ENCODE measurements around the gene RNF31.
A peak's percentile ranks its signal among the peaks of the same experiment; 100 is the strongest.

The RNF31 gene

DNA sequence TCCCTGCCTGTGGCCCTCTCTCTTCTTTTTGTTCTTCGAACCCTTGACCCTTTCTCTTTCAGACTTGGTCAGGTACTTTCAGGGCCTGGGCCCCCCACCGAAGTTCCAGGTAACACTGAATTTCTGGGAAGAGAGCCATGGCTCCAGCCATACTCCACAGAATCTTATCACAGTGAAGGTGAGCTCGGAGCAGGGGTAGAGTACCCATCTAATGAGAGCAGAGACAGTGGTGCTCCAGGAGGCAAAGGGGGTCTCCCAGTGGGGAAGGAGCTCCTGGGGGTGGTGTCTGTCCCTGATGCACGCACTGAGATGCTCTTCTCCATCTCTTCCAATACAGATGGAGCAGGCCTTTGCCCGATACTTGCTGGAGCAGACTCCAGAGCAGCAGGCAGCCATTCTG, 18.5 kb downstream of the RNF31 start:
- H3K4me3 ChIP-seq (ENCODE audit: insufficient read length, low read depth) = no peak overlapping the region
- no peak for TF ChIP-seq YY1 (IDR thresholded peaks at IDR 0.05; ENCODE audit: insufficient read depth, insufficient read length)
- TF ChIP-seq ZNF274 (IDR thresholded peaks at IDR 0.05; ENCODE audit: low read depth, low read length) = no peak
- TF ChIP-seq SUZ12 (IDR thresholded peaks at IDR 0.05; ENCODE audit: extremely low read depth, insufficient read depth, insufficient read length) = no peak
- H3K9me3 ChIP-seq (ENCODE audit: insufficient read depth, low read length) = no peaks in the 10 kb centered on the region
- DNase-seq (ENCODE audit: low read depth, low spot score) = no peak
- H3K9ac ChIP-seq (ENCODE audit: insufficient read length, low read depth) = no peak overlapping the region
- no peaks in the 10 kb centered on the region for H3K27me3 ChIP-seq (ENCODE audit: insufficient read depth, insufficient read length)
- no peaks in the 10 kb centered on the region for H3K4me1 ChIP-seq (ENCODE audit: insufficient read depth, insufficient read length)
- peaks cover 63% of the 10 kb centered on the region for H3K36me3 ChIP-seq (ENCODE audit: insufficient read depth, insufficient read length, low read length)

DNA sequence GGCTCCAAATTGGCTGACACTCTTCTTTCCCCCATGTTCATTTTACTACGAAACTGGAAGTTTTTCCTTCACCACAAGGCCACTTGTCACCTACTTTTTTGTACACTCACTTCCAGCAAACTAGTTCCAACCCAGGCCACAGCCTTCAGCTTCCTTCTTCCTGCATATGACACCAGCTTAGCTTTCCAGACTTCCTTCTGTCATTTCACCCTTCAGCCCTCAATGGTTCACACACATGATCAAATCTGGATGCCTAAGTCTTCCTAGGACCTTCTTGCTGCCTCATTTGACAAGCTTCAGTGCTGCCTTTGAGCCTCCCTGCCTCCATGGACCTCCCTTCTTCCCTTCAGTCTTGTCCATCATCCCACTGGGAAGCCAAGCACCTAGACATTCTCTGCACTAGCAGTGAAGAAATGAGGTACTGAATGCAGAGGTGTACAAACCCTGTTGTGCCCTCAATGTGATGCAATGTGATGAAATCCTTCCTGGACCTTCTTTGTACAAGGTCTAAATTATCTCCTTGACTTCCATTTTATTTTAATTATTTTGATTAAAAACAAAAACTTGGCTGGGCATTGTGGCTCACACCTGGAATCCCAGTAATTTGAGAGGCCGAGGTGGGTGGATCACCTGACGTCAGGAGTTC, 20.3 kb downstream of the RNF31 start:
- H3K4me3 ChIP-seq (ENCODE audit: insufficient read length, low read depth) = no peak overlapping the region
- H3K4me1 ChIP-seq (ENCODE audit: insufficient read depth, insufficient read length) = no peaks in the 10 kb centered on the region
- no peak overlapping the region for H3K9ac ChIP-seq (ENCODE audit: insufficient read length, low read depth)
- H3K27me3 ChIP-seq (ENCODE audit: insufficient read depth, insufficient read length) = no peaks in the 10 kb centered on the region
- H3K9me3 ChIP-seq (ENCODE audit: insufficient read depth, low read length) = no peaks in the 10 kb centered on the region
- no peak for TF ChIP-seq YY1 (IDR thresholded peaks at IDR 0.05; ENCODE audit: insufficient read depth, insufficient read length)
- TF ChIP-seq SUZ12 (IDR thresholded peaks at IDR 0.05; ENCODE audit: extremely low read depth, insufficient read depth, insufficient read length) = no peak
- TF ChIP-seq ZNF274 (IDR thresholded peaks at IDR 0.05; ENCODE audit: low read depth, low read length) = no peak
- peaks cover 52% of the 10 kb centered on the region for H3K36me3 ChIP-seq (ENCODE audit: insufficient read depth, insufficient read length, low read length)
- no peak for DNase-seq (ENCODE audit: low read depth, low spot score)

DNA sequence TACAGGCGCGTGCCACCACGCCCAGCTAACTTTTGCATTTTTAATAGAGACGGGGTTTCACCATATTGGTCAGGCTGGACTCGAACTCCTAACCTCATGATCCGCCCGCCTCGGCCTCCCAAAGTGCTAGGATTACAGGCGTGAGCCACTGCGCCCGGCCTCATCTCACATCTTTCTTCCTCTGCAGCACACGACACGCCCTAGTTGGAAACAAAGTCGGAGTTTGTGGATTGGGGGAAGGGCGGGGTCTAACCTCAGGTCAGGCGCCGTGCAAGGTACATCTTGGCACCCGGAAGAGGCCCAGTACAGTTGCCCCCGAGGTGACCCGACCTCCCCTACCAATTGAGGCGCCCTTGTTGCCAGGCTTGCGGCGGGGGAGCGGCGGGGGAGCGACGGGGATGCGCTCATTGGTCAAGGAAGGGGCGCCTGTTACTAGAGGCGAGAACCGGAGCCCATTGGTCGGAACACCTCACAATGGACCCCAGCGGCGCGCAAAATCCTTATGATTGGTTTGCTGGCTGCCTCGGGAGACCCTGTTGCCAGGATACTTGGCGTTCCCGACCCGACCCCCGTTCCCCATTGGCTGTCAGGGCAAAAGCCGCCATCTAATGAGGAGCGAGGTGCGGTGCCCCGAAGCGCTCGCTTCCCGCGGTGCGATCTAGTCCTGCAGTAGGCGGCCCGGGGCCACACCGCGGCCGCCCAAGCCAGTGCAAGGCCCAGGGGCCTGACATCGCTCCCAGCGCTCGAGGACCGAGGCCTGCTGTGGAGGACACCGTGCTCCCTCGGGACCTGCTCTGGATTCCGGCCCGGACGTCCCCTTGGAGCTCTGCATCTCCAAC, 24.3 kb downstream of the RNF31 start, which contains the start of gene REC8:
REC8 (plus strand) TSS at position 659 of the 839 bp plus-strand sequence. CDS start 473 bp downstream, outside the sequence.
- peak; percentile 83 for DNase-seq (ENCODE audit: low read depth, low spot score)

DNA sequence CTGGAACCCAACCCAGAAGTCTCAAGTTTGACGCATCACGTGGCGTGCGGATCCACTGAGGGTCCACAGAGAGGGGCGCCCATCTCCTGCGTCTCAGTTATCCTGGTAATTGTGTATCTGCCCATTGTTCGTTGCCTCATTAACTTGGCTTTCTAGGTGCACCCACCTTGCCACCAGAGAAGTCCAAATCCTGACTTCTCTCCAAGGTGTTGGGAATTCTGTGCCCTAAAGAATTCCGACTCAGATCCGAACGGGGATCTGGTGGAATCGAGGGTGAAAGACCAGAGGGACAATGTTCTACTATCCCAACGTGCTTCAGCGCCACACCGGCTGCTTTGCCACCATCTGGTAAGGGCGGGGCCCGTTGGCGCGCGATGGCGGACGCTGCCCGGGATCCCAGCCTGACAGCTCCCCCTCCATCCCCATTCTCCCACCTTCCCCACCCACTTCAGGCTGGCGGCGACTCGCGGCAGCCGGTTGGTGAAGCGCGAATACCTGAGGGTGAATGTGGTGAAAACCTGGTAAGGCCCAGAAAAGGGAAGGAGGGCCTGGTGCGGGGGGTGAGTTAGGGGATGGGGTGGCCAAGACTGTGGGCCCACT, 25.1 kb downstream of the RNF31 start:
- Histone ChIP-seq H3K9ac (ENCODE audit: insufficient read length, low read depth) (peak overlapping the region; percentile 44), H3K9me3 (ENCODE audit: insufficient read depth, low read length) (no peaks in the 10 kb centered on the region), H3K4me1 (ENCODE audit: insufficient read depth, insufficient read length) (peaks cover 3% of the 10 kb centered on the region), H3K27me3 (ENCODE audit: insufficient read depth, insufficient read length) (no peaks in the 10 kb centered on the region), H3K4me3 (ENCODE audit: insufficient read length, low read depth) (peak overlapping the region; percentile 45), H3K36me3 (ENCODE audit: insufficient read depth, insufficient read length, low read length) (peaks cover 20% of the 10 kb centered on the region)
- TF ChIP-seq YY1 (IDR thresholded peaks at IDR 0.05; ENCODE audit: insufficient read depth, insufficient read length) = no peak
- TF ChIP-seq ZNF274 (IDR thresholded peaks at IDR 0.05; ENCODE audit: low read depth, low read length) = no peak
- TF ChIP-seq SUZ12 (IDR thresholded peaks at IDR 0.05; ENCODE audit: extremely low read depth, insufficient read depth, insufficient read length) = no peak
- no peak for DNase-seq (ENCODE audit: low read depth, low spot score)

More for the DNA sequence above, 24.3 kb downstream of the RNF31 start, which contains the start of gene REC8:
- peaks cover 3% of the 10 kb centered on the region for H3K4me1 ChIP-seq (ENCODE audit: insufficient read depth, insufficient read length)
- no peaks in the 10 kb centered on the region for H3K27me3 ChIP-seq (ENCODE audit: insufficient read depth, insufficient read length)
- no peaks in the 10 kb centered on the region for H3K9me3 ChIP-seq (ENCODE audit: insufficient read depth, low read length)
- peak within 1 kb of the TSS; percentile 44 for H3K9ac ChIP-seq (ENCODE audit: insufficient read length, low read depth)
- H3K4me3 ChIP-seq (ENCODE audit: insufficient read length, low read depth) = peak within 1 kb of the TSS; percentile 45
- TF ChIP-seq ZNF274 (IDR thresholded peaks at IDR 0.05; ENCODE audit: low read depth, low read length) = no peak
- TF ChIP-seq SUZ12 (IDR thresholded peaks at IDR 0.05; ENCODE audit: extremely low read depth, insufficient read depth, insufficient read length) = no peak
- TF ChIP-seq YY1 (IDR thresholded peaks at IDR 0.05; ENCODE audit: insufficient read depth, insufficient read length) = no peak
- peaks cover 19% of the 10 kb centered on the region for H3K36me3 ChIP-seq (ENCODE audit: insufficient read depth, insufficient read length, low read length)

DNA sequence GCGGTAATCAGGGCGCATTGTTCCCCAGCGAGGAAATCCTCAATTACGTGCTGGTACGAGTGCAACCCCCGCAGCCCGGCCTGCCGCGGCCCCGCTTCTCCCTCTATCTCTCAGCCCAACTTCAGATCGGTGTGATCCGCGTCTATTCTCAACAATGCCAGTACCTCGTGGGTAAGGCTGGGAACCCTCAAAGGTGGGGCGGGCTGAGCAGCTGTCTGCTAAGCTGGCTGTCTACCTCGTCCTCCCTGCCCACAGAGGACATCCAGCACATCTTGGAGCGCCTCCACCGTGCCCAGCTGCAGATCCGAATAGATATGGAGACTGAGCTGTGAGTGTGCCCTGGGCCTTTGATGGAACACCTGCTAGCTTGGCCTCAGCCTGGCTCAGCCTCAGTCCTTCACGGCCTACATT, 25.6 kb downstream of the RNF31 start:
- no peaks in the 10 kb centered on the region for H3K27me3 ChIP-seq (ENCODE audit: insufficient read depth, insufficient read length)
- H3K9me3 ChIP-seq (ENCODE audit: insufficient read depth, low read length) = no peaks in the 10 kb centered on the region
- peaks cover 21% of the 10 kb centered on the region for H3K36me3 ChIP-seq (ENCODE audit: insufficient read depth, insufficient read length, low read length)
- no peak for DNase-seq (ENCODE audit: low read depth, low spot score)
- no peak overlapping the region for H3K4me3 ChIP-seq (ENCODE audit: insufficient read length, low read depth)
- TF ChIP-seq YY1 (IDR thresholded peaks at IDR 0.05; ENCODE audit: insufficient read depth, insufficient read length) = no peak
- no peak for TF ChIP-seq SUZ12 (IDR thresholded peaks at IDR 0.05; ENCODE audit: extremely low read depth, insufficient read depth, insufficient read length)
- no peak for TF ChIP-seq ZNF274 (IDR thresholded peaks at IDR 0.05; ENCODE audit: low read depth, low read length)
- no peak overlapping the region for H3K9ac ChIP-seq (ENCODE audit: insufficient read length, low read depth)
- peaks cover 3% of the 10 kb centered on the region for H3K4me1 ChIP-seq (ENCODE audit: insufficient read depth, insufficient read length)

DNA sequence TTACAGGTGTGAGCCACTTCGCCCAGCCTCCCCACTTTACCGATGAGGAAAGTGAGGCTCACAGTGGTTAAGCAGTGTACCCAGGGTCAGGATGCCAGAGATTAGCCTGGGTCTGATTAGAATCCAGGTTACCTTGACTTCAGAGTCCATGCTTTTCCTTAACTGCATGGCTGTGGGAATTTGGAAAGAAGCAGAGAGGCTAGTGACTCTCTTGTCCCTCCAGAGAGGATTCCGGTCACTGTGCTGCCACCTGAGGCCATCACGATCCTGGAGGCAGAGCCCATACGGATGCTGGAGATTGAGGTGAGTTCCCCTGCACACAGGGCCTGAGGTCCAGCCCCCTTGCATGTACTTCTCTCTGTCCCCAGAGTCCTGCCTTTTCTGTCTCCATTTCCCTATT, 29.3 kb downstream of the RNF31 start:
- no peaks in the 10 kb centered on the region for H3K27me3 ChIP-seq (ENCODE audit: insufficient read depth, insufficient read length)
- no peaks in the 10 kb centered on the region for H3K9me3 ChIP-seq (ENCODE audit: insufficient read depth, low read length)
- no peak overlapping the region for H3K4me3 ChIP-seq (ENCODE audit: insufficient read length, low read depth)
- peaks cover 53% of the 10 kb centered on the region for H3K36me3 ChIP-seq (ENCODE audit: insufficient read depth, insufficient read length, low read length)
- no peak for DNase-seq (ENCODE audit: low read depth, low spot score)
- H3K9ac ChIP-seq (ENCODE audit: insufficient read length, low read depth) = no peak overlapping the region
- peaks cover 3% of the 10 kb centered on the region for H3K4me1 ChIP-seq (ENCODE audit: insufficient read depth, insufficient read length)
- TF ChIP-seq ZNF274 (IDR thresholded peaks at IDR 0.05; ENCODE audit: low read depth, low read length) (no peak), YY1 (IDR thresholded peaks at IDR 0.05; ENCODE audit: insufficient read depth, insufficient read length) (no peak), SUZ12 (IDR thresholded peaks at IDR 0.05; ENCODE audit: extremely low read depth, insufficient read depth, insufficient read length) (no peak)

Data from NT2/D1 (cell line).